GM10266 (cell line): ENCODE data around the gene SPARCL1.
"Not testable (repeated sequence)": the region's sequence is repeated elsewhere in the genome, so short reads cannot be mapped to it uniquely, and the experiment has no call there.

ENCODE experiments used
- DNase-seq: peaks from one replicate; pipeline ENCODE4 v3.0.0; 2012; ENCODE audit errors: extremely low spot score
- TF ChIP-seq, protein P1 (sequence below): IDR thresholded peaks from 2 replicates; pipeline ENCODE4 v1.5.1; 2012; ENCODE audit warnings: mild to moderate bottlenecking, low read depth; ENCODE audit not compliant: control insufficient read depth, insufficient read depth; ENCODE audit errors: missing control alignments

Gene SPARCL1

DNA sequence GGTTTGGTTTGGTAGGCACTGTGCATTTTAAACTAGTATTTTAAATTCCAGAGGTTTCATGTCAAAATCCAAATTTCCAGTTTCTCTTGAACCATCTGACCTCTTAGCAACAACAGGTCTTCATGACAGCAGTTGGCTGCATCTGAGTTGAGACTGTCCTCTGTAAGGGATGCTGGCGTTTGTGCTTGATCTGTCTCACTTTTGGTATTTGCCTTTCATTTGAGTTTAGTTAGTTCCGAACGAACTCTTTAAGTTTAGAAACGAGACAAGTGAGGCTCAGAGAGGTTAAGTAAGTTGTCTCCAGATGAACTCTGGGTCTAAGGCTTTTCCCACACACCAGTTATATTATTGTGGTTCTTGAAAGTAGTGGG, 29.1 kb downstream of the SPARCL1 start:
- no peak for DNase-seq
- TF ChIP-seq, protein P1, sequence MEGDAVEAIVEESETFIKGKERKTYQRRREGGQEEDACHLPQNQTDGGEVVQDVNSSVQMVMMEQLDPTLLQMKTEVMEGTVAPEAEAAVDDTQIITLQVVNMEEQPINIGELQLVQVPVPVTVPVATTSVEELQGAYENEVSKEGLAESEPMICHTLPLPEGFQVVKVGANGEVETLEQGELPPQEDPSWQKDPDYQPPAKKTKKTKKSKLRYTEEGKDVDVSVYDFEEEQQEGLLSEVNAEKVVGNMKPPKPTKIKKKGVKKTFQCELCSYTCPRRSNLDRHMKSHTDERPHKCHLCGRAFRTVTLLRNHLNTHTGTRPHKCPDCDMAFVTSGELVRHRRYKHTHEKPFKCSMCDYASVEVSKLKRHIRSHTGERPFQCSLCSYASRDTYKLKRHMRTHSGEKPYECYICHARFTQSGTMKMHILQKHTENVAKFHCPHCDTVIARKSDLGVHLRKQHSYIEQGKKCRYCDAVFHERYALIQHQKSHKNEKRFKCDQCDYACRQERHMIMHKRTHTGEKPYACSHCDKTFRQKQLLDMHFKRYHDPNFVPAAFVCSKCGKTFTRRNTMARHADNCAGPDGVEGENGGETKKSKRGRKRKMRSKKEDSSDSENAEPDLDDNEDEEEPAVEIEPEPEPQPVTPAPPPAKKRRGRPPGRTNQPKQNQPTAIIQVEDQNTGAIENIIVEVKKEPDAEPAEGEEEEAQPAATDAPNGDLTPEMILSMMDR, result no peak

DNA sequence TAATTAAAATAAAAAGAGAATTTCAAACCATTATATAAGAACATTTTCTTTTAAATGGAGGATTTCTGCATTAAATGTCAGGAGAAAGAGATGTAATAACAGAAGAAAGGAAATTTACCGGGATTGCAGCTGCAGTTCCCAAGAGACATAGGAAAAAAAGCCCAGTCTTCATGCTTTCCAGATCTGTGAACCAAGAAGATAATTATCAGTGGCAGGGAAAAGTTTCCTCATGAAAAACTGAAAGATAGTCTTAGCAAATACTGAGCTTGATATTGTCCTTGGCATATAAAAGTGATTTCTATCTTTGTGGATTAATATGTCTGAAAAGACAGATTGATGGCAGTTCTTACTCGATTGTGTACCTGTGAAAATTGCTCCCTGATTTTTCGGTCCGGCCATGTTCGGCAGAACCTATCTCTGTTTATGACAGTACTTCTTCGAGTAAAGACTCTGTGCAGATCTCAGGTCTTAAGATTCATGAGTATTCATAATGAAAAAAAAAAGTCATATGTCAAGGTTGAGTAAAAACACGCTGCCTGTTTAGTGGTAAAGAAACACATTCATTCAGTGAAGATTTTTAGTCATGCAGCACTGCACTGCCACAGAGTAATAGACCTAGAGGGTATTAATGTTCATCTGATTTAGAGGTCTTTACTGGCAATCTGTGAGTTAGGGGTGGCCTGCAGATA, 29.6 kb downstream of the SPARCL1 start:
- TF ChIP-seq, protein P1, result no peak
- peak; percentile 22 for DNase-seq

DNA sequence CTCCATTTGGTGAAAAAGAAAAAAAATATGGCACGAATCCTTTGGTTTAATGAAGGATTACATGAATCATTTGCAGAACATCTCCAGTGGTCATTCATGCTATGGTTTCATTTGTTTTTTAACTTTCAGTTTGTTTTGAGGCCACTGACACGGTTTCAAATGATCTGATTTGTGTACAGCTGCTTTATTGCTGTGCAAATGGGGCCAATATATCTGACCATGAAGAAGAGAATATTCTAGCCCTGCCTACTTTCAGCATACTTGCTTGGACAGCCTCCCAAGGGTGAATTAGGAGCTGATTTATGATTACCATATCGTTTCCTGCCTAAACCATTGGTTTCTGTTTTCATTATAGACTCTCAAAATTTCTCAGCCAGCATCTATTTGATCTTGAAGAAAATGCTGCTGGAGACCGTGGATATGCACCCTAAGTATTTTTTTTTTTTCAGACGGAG, 30.7 kb downstream of the SPARCL1 start:
- TF ChIP-seq, protein P1, result no peak
- DNase-seq, result peak; percentile 12

DNA sequence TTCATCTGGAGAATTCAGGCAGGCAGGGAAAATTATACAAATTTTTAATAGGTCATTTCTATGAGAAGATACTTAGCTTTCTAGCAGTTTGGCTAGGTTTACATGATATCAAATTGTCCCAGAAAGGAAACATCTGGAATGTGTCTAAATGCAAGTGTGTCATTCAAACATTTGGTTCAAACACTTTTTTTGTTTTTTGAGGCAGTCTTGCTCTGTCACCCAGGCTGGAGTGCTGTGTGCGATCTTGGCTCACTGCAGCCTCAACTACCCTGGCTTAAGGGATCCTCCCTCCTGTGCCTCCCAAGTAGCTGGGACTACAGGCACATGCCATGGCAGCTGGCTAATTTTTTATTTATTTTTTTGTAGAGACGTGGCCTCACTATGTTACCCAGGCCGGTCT, 31.6 kb downstream of the SPARCL1 start:
- TF ChIP-seq, protein P1, result no peak
- DNase-seq, result no peak

DNA sequence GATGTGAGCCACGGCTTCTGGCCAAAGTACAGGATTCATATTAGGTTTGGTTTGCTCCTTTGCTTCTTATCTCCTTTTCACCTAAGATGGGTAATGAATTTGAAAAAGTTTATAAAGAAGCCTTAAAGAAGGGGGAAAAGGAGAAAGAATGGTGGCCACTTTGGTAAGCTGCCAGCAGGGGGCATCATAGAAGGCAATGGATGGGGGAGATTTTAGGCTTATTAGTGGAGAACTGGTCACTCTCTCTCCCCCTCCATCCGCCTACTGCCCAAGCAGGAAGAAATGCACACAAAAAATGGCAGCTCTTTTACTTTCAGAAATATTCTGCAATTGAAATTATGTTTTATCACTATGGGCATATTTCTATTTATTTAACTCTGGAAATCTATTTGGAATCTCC, 32.0 kb downstream of the SPARCL1 start:
- DNase-seq, result peak; percentile 12
- TF ChIP-seq, protein P1, result peak; percentile 34

DNA sequence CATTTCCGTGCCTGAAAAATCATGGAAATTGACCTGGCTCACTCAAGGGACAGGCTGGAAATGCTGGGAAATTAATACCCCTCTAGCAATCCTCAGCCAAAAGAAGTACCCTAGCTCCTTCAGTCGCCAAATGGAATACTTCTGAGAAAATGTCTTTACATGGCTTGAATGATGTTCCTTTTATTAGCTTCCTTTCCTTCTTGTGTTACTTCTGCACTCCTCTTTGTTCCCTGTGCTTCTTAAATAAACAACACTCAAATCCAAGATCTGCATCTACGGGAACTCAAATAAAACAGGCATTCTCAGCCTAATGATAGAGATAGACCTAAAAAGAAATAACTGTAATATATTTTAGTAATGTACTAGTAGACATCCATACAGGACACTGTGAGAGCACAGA, 36.1 kb downstream of the SPARCL1 start:
- TF ChIP-seq, protein P1, result no peak

DNA sequence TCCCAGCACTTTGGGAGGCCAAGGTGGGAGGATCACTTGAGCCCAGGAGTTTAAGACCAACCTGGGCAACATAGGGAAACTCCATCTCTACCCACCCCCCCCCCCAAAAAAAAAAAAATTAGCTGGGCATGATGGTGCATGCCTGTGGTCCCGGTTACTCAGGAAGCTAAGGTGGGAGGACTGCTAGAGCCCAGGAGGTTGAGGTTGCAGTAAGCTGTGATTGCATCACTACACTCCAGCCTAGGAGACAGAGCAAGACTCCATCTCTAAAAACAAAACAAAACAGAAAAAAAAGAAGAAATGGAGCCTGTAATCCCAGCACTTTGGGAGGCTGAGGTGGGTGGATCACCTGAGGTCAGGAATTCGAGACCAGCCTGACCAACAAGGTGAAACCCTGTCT, 37.3 kb downstream of the SPARCL1 start:
- not testable (repeated sequence) for DNase-seq

More for the DNA sequence above, 36.1 kb downstream of the SPARCL1 start:
- no peak for DNase-seq

DNA sequence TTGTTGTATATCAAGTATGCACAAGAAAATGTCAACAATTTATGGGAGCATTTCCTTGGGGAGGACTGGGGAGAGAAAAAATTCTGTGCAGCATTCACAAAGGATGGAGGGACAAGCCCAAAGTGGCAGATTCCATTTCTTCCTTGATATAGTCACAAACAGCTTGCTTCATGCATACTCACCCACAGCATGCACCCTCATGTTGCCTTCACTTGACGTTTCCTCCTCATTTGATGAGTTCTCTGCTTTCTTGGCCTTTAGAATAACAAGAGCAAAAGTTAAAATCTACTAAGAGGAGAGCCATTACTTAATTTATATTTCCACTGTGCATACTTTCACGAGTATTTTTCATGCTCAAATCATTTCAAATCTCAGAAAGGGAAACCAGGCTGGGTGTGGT, 37.7 kb downstream of the SPARCL1 start:
- TF ChIP-seq, protein P1, result no peak
- no peak for DNase-seq
